Breast epithelium (tissue), 4 donors: ENCODE data around the gene BNIP3. TPM values are rescaled to one million over a fixed set of nuclear protein-coding genes. Genes with fewer than 3 reads are reported as not detected.

Experiments
- DNase-seq, 2 donors: peaks; one replicate each; pipeline ENCODE4 v3.0.0-alpha.2; 2019; ENCODE audit warnings: low spot score in 2 of 2
- H3K27ac ChIP-seq, 2 donors: fragments of 200-600 bp; sonication (generic) in 1 of 2; one replicate each; pipeline ENCODE4 v1.5.1; 2016 to 2019; ENCODE audit warnings: mild to moderate bottlenecking in 1 of 2
- H3K27me3 ChIP-seq, 2 donors: fragments of 200-600 bp; sonication (generic) in 1 of 2; one replicate each; pipeline versions ENCODE4 v1.5.1 to v1.6.0; 2017 to 2019; ENCODE audit warnings: control low read depth in 1 of 2, mild to moderate bottlenecking in 1 of 2
- H3K36me3 ChIP-seq: fragments of 200-600 bp; one replicate; pipeline ENCODE4 v1.5.1; 2019
- H3K4me1 ChIP-seq, 2 donors: fragments of 200-600 bp; sonication (generic); one replicate each; pipeline ENCODE4 v1.5.1; 2016 to 2019; ENCODE audit warnings: control low read depth in 1 of 2
- H3K4me3 ChIP-seq, 3 donors: fragments of 200-600 bp; sonication (generic); 1 replicate in 2 of 3; 2 replicates in 1 of 3; pipeline ENCODE4 v1.5.1; 2016 to 2019; ENCODE audit warnings: mild to moderate bottlenecking in 3 of 3, moderate library complexity in 2 of 3
- H3K9me3 ChIP-seq, 2 donors: fragments of 200-600 bp; sonication (generic) in 1 of 2; one replicate each; pipeline ENCODE4 v1.5.1; 2016 to 2019; ENCODE audit warnings: control low read depth in 1 of 2
- CTCF ChIP-seq, 3 donors: fragments of 450-650 bp; IDR thresholded peaks; one replicate each; pipeline ENCODE4 v1.5.1; 2016 to 2017; ENCODE audit warnings: antibody characterized with exemption in 3 of 3, mild to moderate bottlenecking in 3 of 3, moderate library complexity in 3 of 3
- POLR2A ChIP-seq: fragments of 450-650 bp; IDR thresholded peaks from one replicate; pipeline ENCODE4 v1.6.1; 2016; ENCODE audit warnings: antibody characterized with exemption, mild to moderate bottlenecking, moderate library complexity
- POLR2AphosphoS5 ChIP-seq, 3 donors: sonication (generic); formaldehyde crosslinking; IDR thresholded peaks; one replicate each; pipeline ENCODE4 v1.6.1; 2017; ENCODE audit warnings: antibody characterized with exemption in 3 of 3
- intact Hi-C: fragments of 100-400 bp; cut with DNase I; formaldehyde crosslinking; loops from one replicate; pipeline ENCODE4 v1.15.1; 2023; ENCODE audit warnings: low total_unique reads
- total RNA-seq, 3 donors: library from RNA; depleted of rRNA; stranded (reverse); fragments of >200 nt; gene quantifications; one replicate each; pipeline ENCODE4 v1.1.0, GENCODE V29; 2016

The BNIP3 gene
- total RNA-seq, 3 donors from 2014 or later: 81.9 to 235 (median 107) TPM

GRCh38 chr10:131928248-131929095 is 53.3 kb downstream of the BNIP3 start:
- Histone ChIP-seq H3K9me3 (peaks cover 0 to 11% of the 10 kb centered on the region in 2 donors), H3K27ac (peak overlapping the region in 1 of 2 donors; percentile 65), H3K4me1 (peaks cover 0 to 3% of the 10 kb centered on the region in 2 donors), H3K4me3 (peak overlapping the region in 1 of 3 donors; percentile 2), H3K36me3 (no peaks in the 10 kb centered on the region), H3K27me3 (no peaks in the 10 kb centered on the region)
- no peak for DNase-seq
- no peak for TF ChIP-seq POLR2AphosphoS5 (IDR thresholded peaks at IDR 0.05)
- TF ChIP-seq POLR2A: no peak
- TF ChIP-seq CTCF (IDR thresholded peaks at IDR 0.05): no peak
- intact Hi-C loops: no loop called here

GRCh38 chr10:131926743-131927595 is 54.8 kb downstream of the BNIP3 start:
- Histone ChIP-seq H3K27me3 (no peaks in the 10 kb centered on the region), H3K4me1 (peaks cover 0 to 3% of the 10 kb centered on the region in 2 donors), H3K4me3 (no peak overlapping the region), H3K36me3 (no peaks in the 10 kb centered on the region), H3K9me3 (peaks cover 0 to 11% of the 10 kb centered on the region in 2 donors), H3K27ac (no peak overlapping the region)
- intact Hi-C loops: no loop called here
- TF ChIP-seq CTCF (IDR thresholded peaks at IDR 0.05): no peak
- no peak for TF ChIP-seq POLR2A
- no peak for TF ChIP-seq POLR2AphosphoS5 (IDR thresholded peaks at IDR 0.05)
- no peak for DNase-seq

GRCh38 chr10:131926253-131926652 is 55.5 kb downstream of the BNIP3 start:
- Histone ChIP-seq H3K27ac (no peak overlapping the region), H3K9me3 (peaks cover 0 to 11% of the 10 kb centered on the region in 2 donors), H3K27me3 (no peaks in the 10 kb centered on the region), H3K36me3 (no peaks in the 10 kb centered on the region), H3K4me1 (peaks cover 0 to 3% of the 10 kb centered on the region in 2 donors), H3K4me3 (no peak overlapping the region)
- intact Hi-C loops: no loop called here
- no peak for DNase-seq
- TF ChIP-seq CTCF (IDR thresholded peaks at IDR 0.05) (no peak), POLR2AphosphoS5 (IDR thresholded peaks at IDR 0.05) (no peak), POLR2A (no peak)

GRCh38 chr10:131925716-131926115 is 56.0 kb downstream of the BNIP3 start:
- H3K9me3 ChIP-seq: peaks cover 0 to 11% of the 10 kb centered on the region in 2 donors
- intact Hi-C loops: no loop called here
- peaks cover 0 to 3% of the 10 kb centered on the region in 2 donors for H3K4me1 ChIP-seq
- no peak for DNase-seq
- no peak for TF ChIP-seq POLR2AphosphoS5 (IDR thresholded peaks at IDR 0.05)
- TF ChIP-seq POLR2A: no peak
- no peak for TF ChIP-seq CTCF (IDR thresholded peaks at IDR 0.05)
- no peaks in the 10 kb centered on the region for H3K36me3 ChIP-seq
- no peak overlapping the region for H3K27ac ChIP-seq
- no peak overlapping the region for H3K4me3 ChIP-seq
- H3K27me3 ChIP-seq: no peaks in the 10 kb centered on the region
